Activated CD8-positive, alpha-beta T cell treated with anti-CD3 and anti-CD28 coated beads for 36 hours (primary cell): ENCODE results near the gene SV2B. TPM values are rescaled to one million over a fixed set of nuclear protein-coding genes. Genes with fewer than 3 reads are reported as not detected.

Source experiments
- ATAC-seq: fragments of 200-7000 bp; cut with Tn5 transposase; one replicate; pipeline ENCODE4 v1.10.0; 2021; ENCODE audit warnings: mild to moderate bottlenecking, moderate library complexity
- CTCF ChIA-PET: fragments of 350-600 bp; sonication (Branson Sonifier 250); formaldehyde crosslinking; loops from one replicate; lab custom pipeline; 2021; ENCODE audit warnings: antibody characterized with exemption; lab: Charles Lee
- POLR2A ChIA-PET: fragments of 350-600 bp; sonication (Branson Sonifier 250); formaldehyde crosslinking; loops from one replicate; lab custom pipeline; 2021; ENCODE audit warnings: antibody characterized with exemption; lab: Charles Lee
- DNase-seq: peaks from one replicate; pipeline ENCODE4 v3.0.0-alpha.2; 2020
- H3K27ac Mint-ChIP-seq: one replicate; pipeline ENCODE4 v1.8.0; 2021; ENCODE audit warnings: mild to moderate bottlenecking, mixed read lengths
- H3K27me3 Mint-ChIP-seq: one replicate; pipeline ENCODE4 v1.8.0; 2021; ENCODE audit warnings: mixed read lengths
- H3K36me3 Mint-ChIP-seq: one replicate; pipeline ENCODE4 v1.8.0; 2021; ENCODE audit warnings: low read depth, mixed read lengths
- H3K4me1 Mint-ChIP-seq: one replicate; pipeline ENCODE4 v1.8.0; 2021; ENCODE audit warnings: low read depth, mixed read lengths
- H3K4me3 Mint-ChIP-seq: one replicate; pipeline ENCODE4 v1.8.0; 2021; ENCODE audit warnings: mild to moderate bottlenecking, moderate library complexity, mixed read lengths
- H3K9me3 Mint-ChIP-seq: one replicate; pipeline ENCODE4 v1.8.0; 2021; ENCODE audit warnings: mixed read lengths
- intact Hi-C: fragments of 100-400 bp; cut with micrococcal nuclease; formaldehyde crosslinking; loops from one replicate; pipeline ENCODE4 v1.10.0; 2022
- total RNA-seq, 2 experiments: library from RNA; stranded (reverse); gene quantifications; one replicate each; pipeline ENCODE4 v1.2.3, GENCODE V29; 2021
- TF ChIP-seq, protein P1 (sequence below): fragments of 200-600 bp; IDR thresholded peaks from one replicate; pipeline ENCODE4 v1.8.0; 2022; ENCODE audit warnings: antibody characterized with exemption, mild to moderate bottlenecking

SV2B gene
- total RNA-seq, 2 experiments from 2014 or later: not detected

DNA sequence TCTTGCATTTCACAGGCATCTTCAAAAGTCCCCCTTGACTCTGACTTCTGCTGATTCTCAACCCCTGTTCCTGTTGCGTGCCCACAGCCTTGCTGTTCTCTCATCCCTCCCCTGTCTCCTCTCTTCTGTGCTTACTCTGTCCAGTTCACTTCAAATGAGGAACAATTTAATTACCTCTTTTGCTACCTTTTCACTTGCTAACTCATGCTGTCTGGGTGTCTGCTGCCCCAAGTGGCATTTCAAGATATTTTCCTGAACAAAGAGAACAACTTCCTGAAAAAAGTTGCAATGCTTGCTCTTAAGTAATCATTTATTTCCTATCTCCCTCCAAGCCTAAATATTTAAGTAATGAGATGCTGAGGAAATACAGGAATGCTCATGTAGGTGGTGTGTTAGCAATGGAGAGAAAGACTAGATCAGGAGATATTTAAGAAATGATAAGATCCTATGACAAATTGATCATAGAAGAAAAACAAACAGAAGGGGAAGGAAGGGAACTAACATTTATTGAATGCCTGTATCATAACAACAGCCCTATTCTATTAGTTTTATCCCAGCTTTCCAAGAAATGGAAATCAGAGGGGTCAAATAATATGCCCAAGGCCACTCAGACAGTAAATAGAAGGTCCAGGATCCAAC is 42.2 kb downstream of the SV2B start:
- CTCF ChIA-PET: interaction anchor here (1.0 to 1.4 kb wide), 3 partner anchors 10 to 105 kb away, joined by 3 to 4 read pairs (median 3); no protein-coding TSS in a partner anchor
- Mint-ChIP-seq H3K36me3 (no peaks in the 10 kb centered on the region), H3K27ac (no peak overlapping the region), H3K4me3 (no peak overlapping the region), H3K9me3 (no peaks in the 10 kb centered on the region), H3K4me1 (no peaks in the 10 kb centered on the region), H3K27me3 (peaks cover 18% of the 10 kb centered on the region)
- POLR2A ChIA-PET: no interaction called here
- intact Hi-C loops: no loop called here
- TF ChIP-seq, protein P1, sequence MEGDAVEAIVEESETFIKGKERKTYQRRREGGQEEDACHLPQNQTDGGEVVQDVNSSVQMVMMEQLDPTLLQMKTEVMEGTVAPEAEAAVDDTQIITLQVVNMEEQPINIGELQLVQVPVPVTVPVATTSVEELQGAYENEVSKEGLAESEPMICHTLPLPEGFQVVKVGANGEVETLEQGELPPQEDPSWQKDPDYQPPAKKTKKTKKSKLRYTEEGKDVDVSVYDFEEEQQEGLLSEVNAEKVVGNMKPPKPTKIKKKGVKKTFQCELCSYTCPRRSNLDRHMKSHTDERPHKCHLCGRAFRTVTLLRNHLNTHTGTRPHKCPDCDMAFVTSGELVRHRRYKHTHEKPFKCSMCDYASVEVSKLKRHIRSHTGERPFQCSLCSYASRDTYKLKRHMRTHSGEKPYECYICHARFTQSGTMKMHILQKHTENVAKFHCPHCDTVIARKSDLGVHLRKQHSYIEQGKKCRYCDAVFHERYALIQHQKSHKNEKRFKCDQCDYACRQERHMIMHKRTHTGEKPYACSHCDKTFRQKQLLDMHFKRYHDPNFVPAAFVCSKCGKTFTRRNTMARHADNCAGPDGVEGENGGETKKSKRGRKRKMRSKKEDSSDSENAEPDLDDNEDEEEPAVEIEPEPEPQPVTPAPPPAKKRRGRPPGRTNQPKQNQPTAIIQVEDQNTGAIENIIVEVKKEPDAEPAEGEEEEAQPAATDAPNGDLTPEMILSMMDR: peak; percentile 68
- no peak for ATAC-seq
- DNase-seq: no peak

DNA sequence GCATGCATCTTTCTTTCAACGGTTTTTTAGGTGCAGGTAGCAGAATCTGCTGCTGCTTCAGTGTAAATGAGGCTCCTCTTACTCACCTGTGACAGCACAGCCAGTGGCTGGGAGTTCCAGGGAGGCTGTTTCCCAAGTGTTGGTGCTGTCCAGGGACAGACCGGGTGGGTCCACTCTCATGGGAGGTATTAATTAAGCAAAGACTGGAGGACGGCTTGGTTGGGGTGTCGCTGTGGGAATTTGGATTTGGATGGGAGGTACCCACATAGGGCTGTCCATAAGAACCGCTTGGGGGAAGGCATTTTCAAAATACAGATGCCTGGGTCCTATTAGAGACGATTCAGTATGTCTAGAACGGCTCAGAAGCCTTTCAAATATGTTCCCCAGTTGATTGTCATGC is 42.9 kb downstream of the SV2B start:
- peaks cover 18% of the 10 kb centered on the region for H3K27me3 Mint-ChIP-seq
- no peaks in the 10 kb centered on the region for H3K36me3 Mint-ChIP-seq
- POLR2A ChIA-PET: no interaction called here
- CTCF ChIA-PET: interaction anchor here (1.4 kb wide), 1 partner anchor 105 kb away, joined by 3 read pairs; no protein-coding TSS in a partner anchor
- intact Hi-C loops: no loop called here
- H3K27ac Mint-ChIP-seq: no peak overlapping the region
- TF ChIP-seq, protein P1: no peak
- ATAC-seq: no peak
- H3K4me1 Mint-ChIP-seq: no peaks in the 10 kb centered on the region
- H3K4me3 Mint-ChIP-seq: no peak overlapping the region
- no peaks in the 10 kb centered on the region for H3K9me3 Mint-ChIP-seq
- no peak for DNase-seq

DNA sequence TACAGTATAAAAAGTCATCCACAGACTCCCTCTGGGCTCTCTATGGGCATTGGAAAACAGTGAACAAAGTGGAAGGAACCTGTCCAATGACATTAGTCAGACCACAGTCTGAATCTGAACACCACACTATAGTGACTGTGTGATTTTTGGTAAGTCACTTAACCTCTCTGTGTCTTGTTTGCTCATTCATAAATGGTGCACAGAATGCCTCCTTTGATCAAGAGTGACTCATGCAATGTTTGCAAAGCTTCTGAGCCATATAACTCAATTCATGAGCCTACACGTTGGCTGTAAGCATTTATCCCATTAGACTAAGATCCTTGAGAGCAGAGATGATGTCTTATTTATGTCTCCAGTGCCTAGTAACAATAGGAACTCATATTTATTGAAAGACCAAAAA is 46.7 kb downstream of the SV2B start:
- ATAC-seq: no peak
- TF ChIP-seq, protein P1: no peak
- Mint-ChIP-seq H3K4me1 (no peaks in the 10 kb centered on the region), H3K36me3 (no peaks in the 10 kb centered on the region), H3K9me3 (no peaks in the 10 kb centered on the region), H3K27me3 (peaks cover 31% of the 10 kb centered on the region), H3K4me3 (no peak overlapping the region), H3K27ac (no peak overlapping the region)
- DNase-seq: no peak
- intact Hi-C loops: no loop called here
- ChIA-PET POLR2A (no interaction called here), CTCF (no interaction called here)

DNA sequence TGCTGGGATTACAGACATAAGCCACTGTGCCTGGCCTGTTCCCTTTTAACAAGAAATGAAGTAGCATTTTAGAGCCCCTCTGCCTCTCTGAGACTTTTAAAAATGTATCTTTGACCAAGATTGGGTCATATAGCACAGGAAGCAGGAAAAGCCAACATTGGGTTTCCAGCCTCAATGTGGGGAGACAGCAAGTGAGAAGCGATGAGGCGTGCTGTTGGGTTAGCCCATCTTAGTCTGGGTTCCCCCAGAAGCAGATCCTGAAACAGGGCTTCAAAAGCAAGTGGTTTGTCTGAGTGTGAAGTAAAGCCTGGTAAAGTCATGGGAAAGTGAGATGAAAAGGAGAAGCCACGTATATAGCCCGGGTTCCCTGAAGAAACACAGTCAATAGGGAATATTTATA is 48.2 kb downstream of the SV2B start:
- DNase-seq (no peak), ATAC-seq (no peak)
- POLR2A ChIA-PET: no interaction called here
- H3K9me3 Mint-ChIP-seq: no peaks in the 10 kb centered on the region
- H3K4me3 Mint-ChIP-seq: no peak overlapping the region
- H3K36me3 Mint-ChIP-seq: no peaks in the 10 kb centered on the region
- H3K27ac Mint-ChIP-seq: no peak overlapping the region
- CTCF ChIA-PET: no interaction called here
- H3K4me1 Mint-ChIP-seq: no peaks in the 10 kb centered on the region
- intact Hi-C loops: no loop called here
- TF ChIP-seq, protein P1: no peak
- peaks cover 37% of the 10 kb centered on the region for H3K27me3 Mint-ChIP-seq

DNA sequence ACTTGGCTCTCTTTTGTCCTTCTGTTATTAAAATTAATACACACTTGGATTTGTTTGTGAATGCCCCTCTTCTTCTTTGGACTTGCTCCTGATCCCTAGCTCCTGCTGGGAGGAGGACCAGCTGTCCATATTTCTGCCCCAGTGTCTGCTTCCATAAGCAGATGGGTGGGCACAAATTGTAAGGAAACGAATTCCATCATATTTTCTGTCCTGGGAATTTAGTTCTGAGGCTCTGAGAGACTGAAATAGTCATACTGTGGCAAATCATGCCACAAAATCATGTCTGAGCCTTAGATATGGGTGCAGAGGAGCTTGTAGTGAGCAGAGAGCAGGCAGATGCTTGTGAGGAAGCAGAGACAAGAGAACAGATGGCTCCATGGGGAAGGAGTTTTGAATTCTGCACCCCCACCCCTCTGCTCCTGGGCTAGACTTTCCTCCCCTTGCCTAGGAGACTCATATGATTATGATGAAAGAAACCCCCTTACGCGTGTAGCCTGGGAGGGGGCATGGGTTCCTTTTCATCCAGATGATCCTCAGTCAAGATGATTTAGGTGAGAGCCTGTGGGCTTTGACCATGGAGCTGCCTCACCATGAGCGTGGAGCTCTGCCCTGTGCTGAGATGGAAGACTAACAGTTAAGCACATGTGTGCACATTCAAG is 50.6 kb downstream of the SV2B start:
- Mint-ChIP-seq H3K36me3 (no peaks in the 10 kb centered on the region), H3K4me3 (no peak overlapping the region), H3K27ac (no peak overlapping the region), H3K4me1 (no peaks in the 10 kb centered on the region), H3K9me3 (no peaks in the 10 kb centered on the region), H3K27me3 (peaks cover 46% of the 10 kb centered on the region)
- intact Hi-C loops: no loop called here
- TF ChIP-seq, protein P1: no peak
- ATAC-seq: no peak
- ChIA-PET POLR2A (no interaction called here), CTCF (interaction anchor here (1.1 to 1.7 kb wide), 3 partner anchors 9 to 97 kb away, joined by 3 to 4 read pairs (median 3); no protein-coding TSS in a partner anchor)
- no peak for DNase-seq
